ENCODE results near the gene PDYN.

DNA sequence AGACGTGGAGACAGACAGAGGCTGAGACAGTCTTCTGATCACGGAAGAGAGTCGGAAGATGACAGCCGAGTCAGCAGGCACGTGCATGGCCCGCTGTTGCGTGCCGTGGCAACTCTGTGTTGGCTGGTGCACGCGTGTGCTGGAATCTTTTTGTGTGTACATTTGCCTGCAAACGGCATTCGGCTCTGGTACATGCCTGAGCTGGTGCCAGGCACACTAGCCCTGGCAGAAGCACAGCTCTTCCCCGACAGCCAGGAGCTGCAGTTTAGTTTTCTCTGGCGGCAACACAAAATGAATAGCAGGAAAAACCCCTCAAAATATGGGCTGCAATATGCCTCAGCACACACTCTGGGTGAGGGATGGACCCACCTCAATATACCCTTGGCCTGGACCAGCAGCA is 769 bp upstream of the PDYN start:
- TF ChIP-seq, protein P1, sequence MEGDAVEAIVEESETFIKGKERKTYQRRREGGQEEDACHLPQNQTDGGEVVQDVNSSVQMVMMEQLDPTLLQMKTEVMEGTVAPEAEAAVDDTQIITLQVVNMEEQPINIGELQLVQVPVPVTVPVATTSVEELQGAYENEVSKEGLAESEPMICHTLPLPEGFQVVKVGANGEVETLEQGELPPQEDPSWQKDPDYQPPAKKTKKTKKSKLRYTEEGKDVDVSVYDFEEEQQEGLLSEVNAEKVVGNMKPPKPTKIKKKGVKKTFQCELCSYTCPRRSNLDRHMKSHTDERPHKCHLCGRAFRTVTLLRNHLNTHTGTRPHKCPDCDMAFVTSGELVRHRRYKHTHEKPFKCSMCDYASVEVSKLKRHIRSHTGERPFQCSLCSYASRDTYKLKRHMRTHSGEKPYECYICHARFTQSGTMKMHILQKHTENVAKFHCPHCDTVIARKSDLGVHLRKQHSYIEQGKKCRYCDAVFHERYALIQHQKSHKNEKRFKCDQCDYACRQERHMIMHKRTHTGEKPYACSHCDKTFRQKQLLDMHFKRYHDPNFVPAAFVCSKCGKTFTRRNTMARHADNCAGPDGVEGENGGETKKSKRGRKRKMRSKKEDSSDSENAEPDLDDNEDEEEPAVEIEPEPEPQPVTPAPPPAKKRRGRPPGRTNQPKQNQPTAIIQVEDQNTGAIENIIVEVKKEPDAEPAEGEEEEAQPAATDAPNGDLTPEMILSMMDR (conservative IDR thresholded peaks at IDR 0.05): no peak
- TF ChIP-seq ZFX (IDR thresholded peaks at IDR 0.05): no peak

All from C4-2B (cell line).